Sigmoid colon (tissue), 7 donors: ENCODE data around the gene GALNT13. TPM values are rescaled to one million over a fixed set of nuclear protein-coding genes. Genes with fewer than 3 reads are reported as not detected.

Source experiments
- DNase-seq: peaks from one replicate; pipeline ENCODE4 v3.0.0-alpha.2; 2019
- H3K27ac ChIP-seq, 4 donors: fragments of 200-600 bp; sonication (generic); one replicate each; pipeline ENCODE4 v1.5.1; 2016 to 2019; ENCODE audit warnings: mild to moderate bottlenecking in 1 of 4
- H3K27me3 ChIP-seq, 3 donors: fragments of 200-600 bp; sonication (generic); one replicate each; pipeline ENCODE4 v1.5.1; 2019; ENCODE audit warnings: mild to moderate bottlenecking in 1 of 3
- H3K36me3 ChIP-seq, 4 donors: fragments of 200-600 bp; sonication (generic); one replicate each; pipeline ENCODE4 v1.5.1; 2016 to 2019
- H3K4me1 ChIP-seq, 4 donors: fragments of 200-600 bp; sonication (generic); one replicate each; pipeline ENCODE4 v1.5.1; 2017 to 2019
- H3K4me3 ChIP-seq, 4 donors: fragments of 200-600 bp; sonication (generic); one replicate each; pipeline ENCODE4 v1.5.1; 2017 to 2019; ENCODE audit warnings: mild to moderate bottlenecking in 2 of 4, moderate library complexity in 1 of 4
- H3K9me3 ChIP-seq, 4 donors: fragments of 200-600 bp in 3 of 4; sonication (generic) in 3 of 4; one replicate each; pipeline versions ENCODE4 v1.5.1 to v1.6.1; 2013 to 2019
- EP300 ChIP-seq, 4 donors: sonication (generic); formaldehyde crosslinking; IDR thresholded peaks; one replicate each; pipeline ENCODE4 v1.6.1; 2017; ENCODE audit warnings: antibody characterized with exemption in 4 of 4
- POLR2A ChIP-seq, 2 donors: fragments of 450-650 bp; IDR thresholded peaks; one replicate each; pipeline ENCODE4 v1.6.1; 2016; ENCODE audit warnings: antibody characterized with exemption in 2 of 2, mild to moderate bottlenecking in 2 of 2, moderate library complexity in 2 of 2
- POLR2AphosphoS5 ChIP-seq, 4 donors: sonication (generic); formaldehyde crosslinking; IDR thresholded peaks; one replicate each; pipeline ENCODE4 v1.6.1; 2017; ENCODE audit warnings: antibody characterized with exemption in 4 of 4
- WGBS, 2 donors: extraction: QIAGEN DNeasy Blood & Tissue Kit; methylation state at CpG; one replicate each; pipeline ENCODE4 v1.1.7; 2013; 5-methylcytosine and 5-hydroxymethylcytosine counted together
- intact Hi-C: fragments of 100-400 bp; cut with DNase I; formaldehyde crosslinking; loops from one replicate; pipeline ENCODE4 v1.15.1; 2023
- polyA plus RNA-seq, 3 donors: library from polyadenylated mRNA; stranded (reverse); fragments of 200-250 nt; gene quantifications; one replicate each; pipeline ENCODE4 v1.2.3, GENCODE V29; 2013
- total RNA-seq, 4 donors: library from RNA; depleted of rRNA; stranded (reverse); fragments of >200 nt; gene quantifications; one replicate each; pipeline ENCODE4 v1.1.0, GENCODE V29; 2016
- TF ChIP-seq, protein P1 (sequence below), 4 experiments: fragments of 450-650 bp in 3 of 4; fragments of 200-600 bp in 1 of 4; IDR thresholded peaks; one replicate each; pipeline ENCODE4 v1.5.1; 2016 to 2019; ENCODE audit warnings: antibody characterized with exemption in 4 of 4, mild to moderate bottlenecking in 3 of 4, moderate library complexity in 2 of 4
- donor health status: healthy with polysubstance abuse.
- donor health status: Bipolar disorder and iron deficiency.
- donor health status: healthy.

Gene GALNT13
- total and polyA plus RNA-seq, 7 donors, result under 0.01 to 2.5 (median 0.82) TPM; not detected in 1

DNA sequence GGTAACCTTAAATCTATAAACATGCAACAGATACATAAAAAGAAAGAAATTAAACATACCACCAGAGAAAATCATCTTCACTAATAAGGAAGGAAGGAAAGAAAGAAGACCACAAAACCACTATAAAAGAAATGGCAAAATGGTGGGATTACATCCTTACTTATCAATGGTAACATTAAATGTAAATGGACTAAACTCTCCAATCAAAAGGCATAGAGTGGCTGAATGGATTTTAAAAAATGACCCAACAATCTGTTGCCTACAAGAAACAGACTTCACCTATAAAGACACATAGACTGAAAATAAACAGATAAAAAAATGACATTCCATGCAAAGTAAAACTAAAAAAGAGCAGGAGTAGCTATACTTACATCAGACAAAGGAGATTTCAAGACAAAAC, 195.4 kb downstream of the GALNT13 start:
- no peak for TF ChIP-seq POLR2A (IDR thresholded peaks at IDR 0.05)
- TF ChIP-seq POLR2AphosphoS5 (IDR thresholded peaks at IDR 0.05), result no peak
- TF ChIP-seq EP300 (IDR thresholded peaks at IDR 0.05), result no peak
- TF ChIP-seq, protein P1, sequence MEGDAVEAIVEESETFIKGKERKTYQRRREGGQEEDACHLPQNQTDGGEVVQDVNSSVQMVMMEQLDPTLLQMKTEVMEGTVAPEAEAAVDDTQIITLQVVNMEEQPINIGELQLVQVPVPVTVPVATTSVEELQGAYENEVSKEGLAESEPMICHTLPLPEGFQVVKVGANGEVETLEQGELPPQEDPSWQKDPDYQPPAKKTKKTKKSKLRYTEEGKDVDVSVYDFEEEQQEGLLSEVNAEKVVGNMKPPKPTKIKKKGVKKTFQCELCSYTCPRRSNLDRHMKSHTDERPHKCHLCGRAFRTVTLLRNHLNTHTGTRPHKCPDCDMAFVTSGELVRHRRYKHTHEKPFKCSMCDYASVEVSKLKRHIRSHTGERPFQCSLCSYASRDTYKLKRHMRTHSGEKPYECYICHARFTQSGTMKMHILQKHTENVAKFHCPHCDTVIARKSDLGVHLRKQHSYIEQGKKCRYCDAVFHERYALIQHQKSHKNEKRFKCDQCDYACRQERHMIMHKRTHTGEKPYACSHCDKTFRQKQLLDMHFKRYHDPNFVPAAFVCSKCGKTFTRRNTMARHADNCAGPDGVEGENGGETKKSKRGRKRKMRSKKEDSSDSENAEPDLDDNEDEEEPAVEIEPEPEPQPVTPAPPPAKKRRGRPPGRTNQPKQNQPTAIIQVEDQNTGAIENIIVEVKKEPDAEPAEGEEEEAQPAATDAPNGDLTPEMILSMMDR (IDR thresholded peaks at IDR 0.05), result no peak
- intact Hi-C loops, result no loop called here

DNA sequence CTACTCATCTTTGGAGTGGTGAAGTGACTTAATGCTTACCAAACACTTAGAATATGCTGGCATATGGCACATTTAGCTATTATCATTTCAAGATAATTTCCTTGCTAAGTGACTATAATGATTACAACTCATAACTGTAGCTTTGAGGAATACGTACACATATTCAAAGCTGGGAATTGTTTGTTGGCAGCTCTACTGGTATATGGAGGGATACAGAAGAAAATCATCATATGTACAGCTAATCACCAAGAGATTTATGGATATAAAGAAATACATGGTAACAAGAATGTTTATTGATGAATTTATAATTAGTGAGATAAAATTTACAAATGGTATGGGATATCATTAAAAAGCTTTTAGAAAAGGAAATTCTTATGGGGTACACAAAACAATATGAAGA, 207.2 kb downstream of the GALNT13 start:
- no peaks in the 10 kb centered on the region for H3K9me3 ChIP-seq
- no peak for TF ChIP-seq POLR2AphosphoS5 (IDR thresholded peaks at IDR 0.05)
- TF ChIP-seq, protein P1 (IDR thresholded peaks at IDR 0.05), result no peak
- TF ChIP-seq EP300 (IDR thresholded peaks at IDR 0.05), result no peak
- TF ChIP-seq POLR2A (IDR thresholded peaks at IDR 0.05), result no peak
- WGBS, 2 donors, result 71 to 74% methylated on average over 1 of the region's 1 CpG
- intact Hi-C loops, result no loop called here
- H3K36me3 ChIP-seq, result no peaks in the 10 kb centered on the region
- H3K27me3 ChIP-seq, result no peaks in the 10 kb centered on the region
- no peak overlapping the region for H3K4me3 ChIP-seq
- H3K27ac ChIP-seq, result no peak overlapping the region
- no peaks in the 10 kb centered on the region for H3K4me1 ChIP-seq
- DNase-seq, result no peak

More for the DNA sequence above, 195.4 kb downstream of the GALNT13 start:
- Histone ChIP-seq H3K36me3 (no peaks in the 10 kb centered on the region), H3K27ac (no peak overlapping the region), H3K4me3 (no peak overlapping the region), H3K4me1 (no peaks in the 10 kb centered on the region), H3K27me3 (no peaks in the 10 kb centered on the region), H3K9me3 (peaks cover 0 to 4% (median 0%) of the 10 kb centered on the region in 4 donors)
- DNase-seq, result no peak

DNA sequence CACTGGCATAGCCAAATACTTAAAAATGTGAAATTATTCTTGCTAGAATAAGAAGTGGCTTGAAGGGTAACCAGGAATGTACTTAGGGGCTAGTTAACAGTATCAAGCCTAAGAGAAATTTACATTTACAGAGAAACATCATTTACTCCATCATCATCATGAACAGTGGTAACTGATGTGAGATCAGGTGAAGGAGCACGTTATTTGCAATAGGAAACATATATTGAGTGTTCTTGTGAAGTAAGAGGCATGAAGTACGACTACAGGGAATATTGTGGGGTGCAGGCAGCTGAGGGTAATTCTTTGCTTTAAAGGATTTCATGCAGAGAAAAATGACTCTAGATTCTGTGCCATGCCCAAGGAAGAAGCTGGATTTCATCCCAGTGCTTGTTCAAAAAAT, 220.8 kb downstream of the GALNT13 start:
- H3K4me3 ChIP-seq, result no peak overlapping the region
- 71 to 76% methylated on average over 2 of the region's 2 CpGs for WGBS, 2 donors
- DNase-seq, result no peak
- H3K27ac ChIP-seq, result no peak overlapping the region
- H3K9me3 ChIP-seq, result no peaks in the 10 kb centered on the region
- no peak for TF ChIP-seq EP300 (IDR thresholded peaks at IDR 0.05)
- TF ChIP-seq POLR2AphosphoS5 (IDR thresholded peaks at IDR 0.05), result no peak
- TF ChIP-seq, protein P1 (IDR thresholded peaks at IDR 0.05), result no peak
- no peak for TF ChIP-seq POLR2A (IDR thresholded peaks at IDR 0.05)
- H3K36me3 ChIP-seq, result no peaks in the 10 kb centered on the region
- H3K27me3 ChIP-seq, result no peaks in the 10 kb centered on the region
- intact Hi-C loops, result no loop called here
- no peaks in the 10 kb centered on the region for H3K4me1 ChIP-seq

DNA sequence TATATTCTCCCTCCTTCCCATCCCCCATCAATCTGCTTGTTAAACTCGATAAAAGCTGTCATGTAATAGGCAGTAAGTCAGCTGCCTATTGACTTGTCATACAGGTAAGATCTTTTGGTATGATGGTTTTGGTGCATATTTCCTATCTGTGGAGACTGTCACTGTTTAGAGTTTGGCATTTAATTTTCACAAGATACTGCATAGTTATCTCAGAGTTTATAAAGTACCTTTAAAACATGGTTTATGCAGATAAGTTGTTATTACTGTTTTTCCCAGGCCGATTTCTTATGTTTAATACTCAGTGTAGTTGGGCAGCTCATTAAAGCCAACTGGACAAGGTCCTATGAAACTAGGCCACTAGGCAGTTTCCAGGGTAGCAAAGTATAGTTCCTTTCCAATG, 222.1 kb downstream of the GALNT13 start:
- Histone ChIP-seq H3K4me1 (no peaks in the 10 kb centered on the region), H3K27me3 (no peaks in the 10 kb centered on the region), H3K4me3 (no peak overlapping the region), H3K9me3 (no peaks in the 10 kb centered on the region), H3K36me3 (no peaks in the 10 kb centered on the region), H3K27ac (no peak overlapping the region)
- WGBS, 2 donors, result 71 to 81% methylated on average over 2 of the region's 2 CpGs
- TF ChIP-seq EP300 (IDR thresholded peaks at IDR 0.05), result no peak
- TF ChIP-seq, protein P1 (IDR thresholded peaks at IDR 0.05), result no peak
- TF ChIP-seq POLR2A (IDR thresholded peaks at IDR 0.05), result no peak
- TF ChIP-seq POLR2AphosphoS5 (IDR thresholded peaks at IDR 0.05), result no peak
- intact Hi-C loops, result no loop called here
- no peak for DNase-seq

DNA sequence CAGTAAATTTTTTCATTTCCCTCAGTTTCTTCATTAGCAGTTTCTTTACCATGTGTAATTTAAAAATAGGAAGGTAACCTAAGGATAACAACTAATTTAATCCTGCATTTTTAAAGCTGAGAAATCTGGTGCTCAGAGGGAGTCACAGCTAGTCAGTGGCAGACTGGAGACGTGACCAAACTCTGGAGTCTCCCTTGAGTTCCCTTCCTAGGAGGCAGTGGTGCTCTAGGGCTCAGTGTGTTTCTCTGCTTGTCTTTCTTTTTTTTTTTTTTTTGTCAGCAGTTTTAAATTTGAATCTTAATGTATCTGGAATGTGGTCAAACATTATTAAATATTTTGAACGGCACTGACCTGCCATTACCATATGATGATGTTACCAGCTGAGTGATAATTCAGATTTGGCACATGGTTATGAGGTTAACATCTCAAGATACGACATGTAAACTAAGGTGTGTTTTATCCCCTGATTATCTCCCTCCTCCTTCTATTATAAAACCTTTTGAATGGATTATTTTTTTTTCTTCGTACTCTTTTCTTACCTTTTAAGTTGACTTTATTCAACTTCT, 226.2 kb downstream of the GALNT13 start:
- no peak for DNase-seq
- WGBS, 2 donors, result 20 to 70% methylated on average over 4 of the region's 4 CpGs
- no peaks in the 10 kb centered on the region for H3K27me3 ChIP-seq
- intact Hi-C loops, result no loop called here
- TF ChIP-seq EP300 (IDR thresholded peaks at IDR 0.05) (no peak), POLR2A (IDR thresholded peaks at IDR 0.05) (no peak), POLR2AphosphoS5 (IDR thresholded peaks at IDR 0.05) (no peak)
- TF ChIP-seq, protein P1 (IDR thresholded peaks at IDR 0.05), result no peak
- H3K36me3 ChIP-seq, result no peaks in the 10 kb centered on the region
- H3K27ac ChIP-seq, result no peak overlapping the region
- no peaks in the 10 kb centered on the region for H3K9me3 ChIP-seq
- H3K4me3 ChIP-seq, result no peak overlapping the region
- no peaks in the 10 kb centered on the region for H3K4me1 ChIP-seq
